Femur (tissue), 1 donor: ENCODE measurements around the gene NUTM2B.
"Not testable (repeated sequence)": the region's sequence is repeated elsewhere in the genome, so short reads cannot be mapped to it uniquely, and the experiment has no call there.

Experiments used
- DNase-seq: peaks from one replicate; pipeline ENCODE4 v3.0.0-alpha.2; 2017

Gene NUTM2B, protein sequence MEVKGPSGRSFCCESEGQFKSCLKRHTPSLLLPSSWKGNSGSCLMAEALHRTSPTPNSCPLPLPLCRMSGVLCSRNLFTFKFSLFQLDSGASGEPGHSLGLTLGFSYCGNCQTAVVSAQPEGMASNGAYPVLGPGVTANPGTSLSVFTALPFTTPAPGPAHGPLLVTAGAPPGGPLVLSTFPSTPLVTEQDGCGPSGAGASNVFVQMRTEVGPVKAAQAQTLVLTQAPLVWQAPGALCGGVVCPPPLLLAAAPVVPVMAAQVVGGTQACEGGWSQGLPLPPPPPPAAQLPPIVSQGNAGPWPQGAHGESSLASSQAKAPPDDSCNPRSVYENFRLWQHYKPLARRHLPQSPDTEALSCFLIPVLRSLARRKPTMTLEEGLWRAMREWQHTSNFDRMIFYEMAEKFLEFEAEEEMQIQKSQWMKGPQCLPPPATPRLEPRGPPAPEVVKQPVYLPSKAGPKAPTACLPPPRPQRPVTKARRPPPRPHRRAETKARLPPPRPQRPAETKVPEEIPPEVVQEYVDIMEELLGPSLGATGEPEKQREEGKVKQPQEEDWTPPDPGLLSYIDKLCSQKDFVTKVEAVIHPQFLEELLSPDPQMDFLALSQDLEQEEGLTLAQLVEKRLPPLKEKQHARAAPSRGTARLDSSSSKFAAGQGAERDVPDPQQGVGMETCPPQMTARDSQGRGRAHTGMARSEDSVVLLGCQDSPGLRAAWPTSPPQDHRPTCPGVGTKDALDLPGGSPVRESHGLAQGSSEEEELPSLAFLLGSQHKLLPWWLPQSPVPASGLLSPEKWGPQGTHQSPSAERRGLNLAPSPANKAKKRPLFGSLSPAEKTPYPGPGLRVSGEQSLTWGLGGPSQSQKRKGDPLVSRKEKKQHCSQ

DNA sequence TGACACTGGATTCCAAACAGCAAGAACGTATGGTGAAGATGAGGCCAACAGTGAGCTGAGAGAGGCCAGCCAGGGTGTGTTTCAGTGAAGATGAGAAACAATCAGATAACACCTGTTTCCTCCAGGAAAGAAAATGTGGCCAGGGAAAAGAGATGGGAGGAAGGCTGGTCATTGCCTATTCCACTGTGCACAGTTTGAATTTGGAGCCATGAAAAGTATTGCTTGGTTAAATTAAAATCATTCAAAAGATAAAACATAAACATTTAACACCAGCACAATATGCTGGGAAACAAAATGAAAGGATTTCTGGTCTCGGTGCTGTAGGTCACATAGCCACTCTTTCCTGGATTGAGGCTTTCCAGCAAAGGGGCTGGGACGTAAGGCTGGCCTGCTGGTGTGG, at the start of gene NUTM2B:
TSS of gene NUTM2B (plus strand) at position 301 of the 400 bp plus-strand sequence. CDS start 383 bp downstream, outside the sequence.
- not testable (repeated sequence) for DNase-seq

DNA sequence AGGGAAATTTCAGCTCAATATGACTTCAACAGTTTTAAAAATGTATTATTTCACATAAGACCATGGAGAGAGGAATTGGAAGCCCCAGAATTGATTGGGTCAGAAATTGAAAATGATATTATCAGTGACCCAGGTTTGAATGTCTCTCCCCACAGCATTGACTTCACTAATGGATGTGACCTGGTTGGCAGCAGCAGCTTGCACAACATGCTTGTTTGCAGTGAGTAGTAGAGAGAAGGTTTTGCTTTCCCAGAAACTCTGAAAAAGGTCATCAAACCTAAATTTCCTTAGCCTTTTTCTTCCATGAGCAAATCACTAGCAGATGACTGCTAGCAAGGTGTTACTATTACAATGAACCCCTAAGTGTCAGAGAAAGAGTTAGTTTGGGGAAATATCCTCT, 39.7 kb upstream of the NUTM2B start:
- not testable (repeated sequence) for DNase-seq

DNA sequence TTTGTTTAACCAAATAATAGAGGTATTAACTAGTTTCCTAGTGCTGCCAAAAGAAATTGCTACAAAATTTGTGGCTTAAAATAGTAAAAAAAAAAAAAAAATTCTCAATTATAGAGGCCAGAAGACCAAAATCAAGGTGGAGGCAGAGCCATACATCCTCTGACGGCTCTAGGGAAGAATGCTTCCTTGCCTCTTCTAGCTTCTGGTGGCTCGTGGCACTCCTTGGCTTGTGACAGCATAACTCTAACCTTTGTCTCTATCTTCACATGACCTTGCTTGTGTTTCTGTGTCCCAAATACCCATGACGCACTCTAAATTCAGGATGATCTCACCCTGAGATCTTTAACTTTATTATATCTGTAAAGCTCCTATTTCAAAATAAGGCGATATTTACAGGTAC, 38.3 kb upstream of the NUTM2B start:
- DNase-seq = not testable (repeated sequence)

DNA sequence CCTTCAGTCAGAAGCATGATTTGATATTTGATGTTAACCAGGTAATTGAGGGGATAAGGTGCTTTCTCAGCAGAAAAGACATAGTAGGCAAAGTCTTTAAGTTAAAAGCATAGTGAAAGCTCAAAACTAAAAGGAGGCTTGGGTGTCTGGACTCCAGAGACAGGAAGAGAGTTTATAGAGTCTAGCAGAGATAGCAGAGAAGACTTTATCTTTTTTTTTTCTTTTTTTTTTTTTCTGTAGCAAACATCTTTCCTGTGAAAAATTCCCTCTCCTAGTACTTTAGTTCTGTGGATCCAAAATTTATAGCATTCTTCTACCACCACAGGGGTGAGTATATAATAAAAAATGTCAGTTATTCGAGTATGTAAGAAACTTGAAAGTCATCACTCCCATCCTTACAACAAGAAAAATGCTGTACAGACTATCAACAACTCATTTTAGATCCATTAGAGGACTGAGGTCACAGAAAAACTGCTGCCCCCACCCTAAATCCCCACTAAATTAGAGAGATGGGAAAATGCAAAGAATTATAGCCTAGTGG, 33.7 kb upstream of the NUTM2B start:
- not testable (repeated sequence) for DNase-seq

DNA sequence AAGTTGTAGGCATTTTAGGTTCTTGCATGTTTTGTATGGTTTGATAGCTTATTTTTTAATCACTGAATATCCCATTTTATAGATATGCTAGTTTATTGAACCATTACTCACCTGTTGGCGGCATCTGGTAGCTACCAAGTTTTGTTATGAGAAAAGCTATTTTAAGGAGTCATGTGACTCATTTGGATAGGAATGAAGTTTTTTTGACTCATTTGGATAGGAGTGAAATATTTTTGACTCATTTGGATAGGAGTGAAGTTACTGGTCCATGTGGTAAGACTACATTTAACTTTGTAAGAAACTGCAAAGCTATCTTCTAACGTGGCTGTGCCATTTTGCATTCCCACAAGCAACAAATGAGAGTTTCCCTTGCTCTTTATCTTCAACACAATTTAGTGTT, 28.1 kb upstream of the NUTM2B start:
- not testable (repeated sequence) for DNase-seq

DNA sequence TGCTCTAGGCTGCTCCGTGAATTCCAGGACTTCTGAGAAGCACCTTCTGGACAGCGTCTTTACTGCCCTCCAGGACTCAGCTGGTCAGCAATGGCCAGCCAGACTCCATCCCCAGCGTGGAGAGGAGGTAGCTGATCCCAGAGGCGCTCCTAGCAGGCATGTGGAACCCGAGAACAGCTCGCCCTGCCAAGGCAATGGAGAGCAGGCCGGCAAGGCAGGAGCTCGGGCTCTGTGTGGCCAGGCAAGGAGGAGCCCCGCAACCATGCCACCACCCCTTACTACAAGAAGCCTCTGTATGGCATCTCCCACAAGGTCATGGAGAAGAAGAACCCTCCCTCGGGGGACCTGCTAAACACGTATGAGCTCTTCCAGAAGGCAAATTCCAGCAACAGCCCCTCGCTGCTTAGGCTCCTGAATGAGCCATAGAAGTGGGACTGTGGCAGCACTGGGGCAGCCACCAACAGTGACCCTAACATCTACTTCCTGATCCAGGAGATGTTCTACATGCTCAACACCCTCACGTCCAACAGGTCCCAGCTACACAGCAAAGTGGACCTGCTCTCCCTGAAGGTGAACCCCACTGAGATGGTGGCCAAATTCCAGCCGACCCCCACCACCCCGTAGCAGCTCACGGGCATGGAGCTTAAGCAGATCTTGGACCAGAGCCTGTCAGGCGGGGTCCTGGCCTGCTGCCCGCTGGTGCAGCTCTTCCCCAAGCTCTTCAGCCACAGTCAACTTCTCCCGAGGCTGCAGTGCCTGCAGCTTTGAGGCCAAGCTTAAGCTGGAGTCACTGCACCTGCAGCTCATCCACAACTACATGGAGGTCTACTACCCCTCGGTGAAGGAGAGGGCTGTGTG, 19.8 kb upstream of the NUTM2B start:
- not testable (repeated sequence) for DNase-seq

DNA sequence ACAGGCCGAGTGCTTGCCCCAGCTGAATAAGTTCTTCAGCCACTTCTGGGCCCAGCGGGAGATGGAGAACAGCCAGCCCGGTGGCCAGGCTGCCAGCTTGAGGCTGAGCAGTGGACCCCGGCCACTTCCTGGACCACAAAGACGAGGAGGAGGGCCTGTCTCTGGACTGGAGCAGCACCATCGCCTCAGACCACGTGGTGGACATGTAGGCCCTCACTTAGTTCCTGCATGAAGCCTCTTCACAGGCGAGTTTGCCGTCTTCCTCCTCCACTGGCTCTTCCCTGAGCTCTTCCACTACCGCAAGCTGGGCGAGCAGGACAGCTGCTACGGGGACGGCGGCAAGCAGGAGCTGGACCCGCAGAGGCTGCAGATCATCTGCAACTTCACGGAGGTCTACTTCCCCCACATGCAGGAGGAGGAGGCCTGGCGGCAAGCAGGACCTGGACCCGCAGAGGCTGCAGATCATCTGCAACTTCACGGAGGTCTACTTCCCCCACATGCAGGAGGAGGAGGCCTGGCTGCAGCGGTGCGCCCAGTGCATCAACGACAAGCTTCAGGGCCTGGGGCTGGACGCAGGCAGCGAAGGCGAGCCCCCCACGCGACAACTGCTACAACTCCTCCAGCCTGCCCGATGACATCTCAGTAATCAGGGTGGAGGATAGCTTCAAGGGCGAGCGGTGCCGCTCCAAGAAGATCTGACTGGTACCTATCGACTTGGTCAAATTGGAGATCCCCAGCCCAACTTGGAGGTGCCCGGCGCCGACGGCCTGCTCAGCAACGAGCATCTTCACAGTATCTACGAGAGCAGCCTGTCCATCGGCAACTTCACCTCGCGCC, 18.9 kb upstream of the NUTM2B start:
- not testable (repeated sequence) for DNase-seq

DNA sequence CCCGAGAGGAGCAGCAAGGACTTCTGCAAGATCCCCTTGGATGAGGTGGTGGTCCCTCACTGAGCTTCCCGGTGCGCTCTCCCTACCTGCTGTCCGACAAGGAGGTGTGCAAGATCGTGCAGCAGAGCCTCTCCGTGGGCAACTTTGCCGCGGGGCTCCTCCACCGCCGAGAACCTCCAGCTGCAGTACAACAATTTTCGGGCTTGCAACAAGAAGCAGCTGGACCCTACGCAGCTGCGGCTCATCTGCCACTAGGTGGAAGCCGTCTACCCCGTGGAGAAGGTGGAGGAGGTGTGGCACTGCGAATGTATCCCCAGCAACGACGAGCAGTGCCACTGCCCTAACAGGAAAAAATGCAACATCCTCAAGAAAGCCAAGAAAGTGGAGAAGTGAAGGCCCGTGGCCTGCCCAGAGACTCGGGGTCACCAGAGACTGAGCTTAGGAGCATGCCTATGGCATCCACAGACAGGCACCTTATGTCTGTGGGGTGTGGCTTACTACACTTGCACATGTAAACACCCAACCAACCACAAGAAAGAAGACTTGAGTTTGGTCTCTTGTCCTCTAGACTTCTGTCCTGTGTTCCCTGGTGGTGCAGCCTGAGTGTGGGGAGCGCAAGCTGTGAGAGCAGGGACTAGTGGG, 17.9 kb upstream of the NUTM2B start:
- DNase-seq = peak; percentile 35

DNA sequence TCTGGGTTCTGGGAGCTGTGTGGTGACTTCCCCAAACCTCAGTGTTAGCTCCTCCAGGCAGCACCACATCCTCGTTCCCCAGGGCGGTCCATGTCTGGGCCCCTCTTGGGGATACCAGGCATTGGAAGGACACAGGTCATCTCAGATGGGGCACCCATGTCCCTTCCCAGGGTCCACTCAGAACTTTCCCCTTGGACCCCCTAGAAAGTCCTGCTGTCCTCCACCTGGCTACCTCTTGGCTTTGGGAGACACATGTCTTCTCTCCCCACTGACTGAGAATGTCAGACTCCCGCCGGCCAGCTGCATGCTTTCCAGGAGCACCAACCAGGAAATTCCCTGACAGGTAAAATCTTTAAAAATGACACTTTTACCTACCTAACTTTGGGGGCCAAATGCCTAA, 16.4 kb upstream of the NUTM2B start:
- not testable (repeated sequence) for DNase-seq

DNA sequence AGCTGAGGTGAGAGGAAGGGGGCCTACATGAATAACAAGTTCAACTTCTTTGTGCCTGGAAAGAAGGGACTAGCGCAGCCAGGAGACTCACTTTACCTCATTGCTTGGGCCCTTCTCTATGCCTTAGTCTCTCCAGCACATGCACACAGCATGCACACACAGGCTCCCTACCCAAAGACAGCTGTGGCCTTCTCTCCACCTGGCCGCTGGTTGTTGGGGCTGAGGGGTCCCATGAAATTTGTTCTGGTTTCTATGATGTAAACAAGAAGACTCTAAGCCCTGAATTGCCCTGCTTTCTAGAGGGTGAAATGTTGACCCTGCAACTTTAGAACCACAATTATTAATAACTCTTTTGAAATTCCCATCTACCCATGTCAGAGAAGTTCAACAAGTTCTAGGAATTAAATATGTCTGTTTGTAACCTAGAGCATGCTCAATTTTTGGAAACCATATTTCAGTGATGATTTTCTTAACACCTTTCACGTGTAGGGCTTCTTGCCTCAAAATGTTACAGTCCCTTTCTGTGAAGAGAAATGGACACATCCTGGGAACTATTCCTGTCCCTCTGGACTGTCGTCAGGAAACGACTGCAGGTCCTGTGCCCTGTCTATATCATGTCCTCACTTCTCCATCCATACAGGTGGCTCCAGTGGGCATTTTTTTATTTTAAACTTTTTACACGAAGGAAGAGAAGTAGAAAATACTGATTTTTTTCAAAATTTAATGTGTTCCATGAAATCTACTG, 15.4 kb upstream of the NUTM2B start:
- DNase-seq = not testable (repeated sequence)

DNA sequence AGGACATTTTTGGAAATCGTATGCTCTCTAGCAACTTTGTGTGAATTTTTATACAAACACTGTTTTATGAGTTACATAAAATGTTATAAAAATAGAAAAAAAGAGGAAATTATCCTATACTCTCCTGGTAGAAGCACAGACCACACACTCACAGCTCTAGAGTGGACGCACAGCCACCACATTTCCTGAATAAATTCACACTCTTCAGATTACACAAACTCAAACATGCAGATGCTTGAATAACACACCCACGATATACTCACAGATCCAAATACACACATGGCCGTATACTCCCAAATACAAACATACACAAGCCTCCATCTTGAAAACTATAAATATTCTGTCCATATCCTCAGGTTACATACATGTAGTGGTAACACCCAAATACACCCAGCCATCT, 14.2 kb upstream of the NUTM2B start:
- not testable (repeated sequence) for DNase-seq

DNA sequence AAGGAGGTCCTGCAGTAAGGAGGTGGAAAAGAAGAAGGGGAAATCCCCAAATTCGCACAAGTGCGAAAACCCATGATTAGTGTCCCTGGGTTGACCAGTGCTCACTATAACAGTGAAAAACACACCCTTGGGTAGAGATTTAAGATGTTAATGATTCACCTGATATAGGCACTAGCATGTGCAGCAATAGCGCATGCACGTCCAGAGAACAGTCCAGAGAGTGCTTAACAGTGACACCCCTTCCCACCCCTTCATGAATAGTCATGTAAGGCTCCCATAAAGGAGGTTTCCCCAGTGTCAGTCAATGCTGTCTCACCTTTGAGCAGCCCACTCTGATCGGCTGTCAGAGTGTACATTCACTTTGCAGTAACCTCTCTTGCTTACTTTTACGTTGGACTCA, 6.4 kb upstream of the NUTM2B start:
- DNase-seq = not testable (repeated sequence)

DNA sequence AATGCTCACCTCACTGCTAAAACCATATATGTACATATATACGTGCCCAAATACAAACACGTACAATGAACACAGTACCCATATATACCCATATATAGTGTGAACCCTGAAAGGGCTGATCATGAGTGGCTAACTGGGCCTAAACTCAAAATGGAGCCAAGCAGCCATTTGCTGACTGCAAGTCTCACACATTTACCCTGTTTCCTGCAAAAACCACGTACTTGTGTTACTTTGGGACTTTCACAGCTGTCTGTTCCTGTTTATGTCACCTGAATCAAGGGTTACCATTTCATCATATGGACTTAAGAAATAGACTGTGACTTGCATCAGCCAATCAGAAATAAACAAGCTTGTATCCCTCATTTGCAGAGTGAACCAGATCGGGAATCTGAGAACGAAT, 5.9 kb upstream of the NUTM2B start:
- not testable (repeated sequence) for DNase-seq

DNA sequence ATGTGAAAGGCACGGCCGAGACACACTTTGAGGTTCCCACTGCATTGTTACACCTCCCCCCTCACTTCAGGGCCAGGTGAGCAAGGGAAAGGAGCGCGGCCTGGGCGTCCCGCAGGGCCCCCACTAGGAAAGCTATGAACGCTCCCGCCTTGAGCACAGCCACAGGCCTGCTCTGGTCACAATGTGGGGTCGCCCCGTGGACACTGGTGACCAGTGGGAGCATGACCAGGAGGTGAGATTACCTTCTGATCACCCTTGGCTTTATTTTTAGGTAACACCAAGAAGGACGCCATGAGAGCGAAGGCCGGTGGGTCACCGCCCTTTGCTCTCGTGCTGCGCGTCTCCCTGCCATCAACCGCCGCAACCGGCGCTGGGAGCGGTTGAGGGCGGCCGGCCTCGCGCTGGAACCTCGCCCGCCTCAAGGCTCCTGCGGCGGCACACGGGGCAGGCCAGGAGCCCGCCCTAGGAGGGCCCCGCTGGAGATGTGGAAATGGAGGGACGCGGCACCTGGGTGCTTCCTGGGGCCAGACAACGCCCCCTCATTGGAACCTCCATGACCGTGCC, 2.6 kb upstream of the NUTM2B start:
- not testable (repeated sequence) for DNase-seq

DNA sequence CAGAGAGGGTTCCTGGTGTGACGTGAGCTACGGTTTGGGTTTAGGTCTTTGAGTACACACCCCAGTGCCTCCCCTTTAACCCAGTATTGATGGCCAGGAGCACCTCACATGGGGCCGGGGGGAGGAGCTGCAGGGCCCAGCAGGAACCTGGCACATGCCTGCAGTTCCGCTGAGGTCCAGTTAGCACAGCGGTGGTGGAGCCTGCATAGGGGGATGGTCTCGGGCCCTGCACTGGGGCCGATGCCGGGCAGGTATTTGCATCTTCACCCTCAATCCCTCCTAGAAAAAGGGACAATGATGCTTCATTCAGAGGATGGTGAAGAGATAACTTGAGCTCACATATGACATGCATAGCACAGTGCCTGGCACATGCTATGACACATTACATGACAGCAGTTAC, 4.0 kb downstream of the NUTM2B start:
- DNase-seq = not testable (repeated sequence)

DNA sequence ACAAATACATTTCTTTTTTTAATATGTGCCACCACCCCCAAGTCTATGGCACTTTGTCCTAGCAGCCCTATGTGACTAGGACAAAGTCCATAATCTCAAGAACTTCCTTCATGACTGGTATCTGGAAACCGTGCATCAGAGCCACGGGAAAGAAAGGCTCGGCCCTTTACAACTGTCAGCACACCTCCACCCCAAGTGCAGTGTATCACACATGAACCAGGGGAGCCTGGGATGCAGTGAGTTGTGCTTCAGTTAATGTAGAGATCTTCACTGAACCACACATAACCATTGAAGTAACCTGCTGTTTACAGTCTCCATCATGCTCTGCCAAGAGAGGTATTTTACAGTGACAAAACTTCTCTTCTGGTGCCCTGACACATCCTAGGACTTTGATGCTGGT, 11.9 kb downstream of the NUTM2B start:
- not testable (repeated sequence) for DNase-seq

DNA sequence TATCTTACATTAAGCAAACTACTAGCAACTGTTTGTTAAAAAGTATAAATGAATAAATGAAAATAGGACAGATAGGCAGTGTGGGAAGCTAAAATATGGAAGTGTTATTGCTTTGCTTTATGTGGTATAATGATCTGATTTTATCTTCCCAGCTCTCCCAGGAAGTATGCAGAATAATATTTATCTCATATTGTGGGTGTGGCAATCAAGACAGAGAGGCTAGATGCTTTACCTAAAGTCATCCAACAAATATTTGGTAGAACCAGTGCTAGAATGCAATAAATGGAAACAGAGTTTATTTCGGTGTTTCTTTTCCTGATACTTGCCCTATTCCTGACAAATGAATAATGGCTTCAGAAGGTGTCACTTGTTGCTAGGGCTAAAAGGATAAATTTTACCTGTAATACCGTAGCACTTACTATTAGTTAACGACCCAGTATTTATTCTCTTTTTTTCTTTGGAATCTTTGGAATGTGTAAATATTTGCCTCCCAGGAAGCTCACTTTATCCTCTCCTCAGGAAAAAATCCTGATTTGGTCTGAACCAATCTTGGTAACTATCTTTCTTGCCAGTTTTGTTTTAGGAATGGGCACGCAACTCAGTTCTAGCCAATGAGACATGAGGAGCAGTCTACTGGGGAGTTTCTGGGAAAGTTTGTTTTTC, 14.0 kb downstream of the NUTM2B start:
- not testable (repeated sequence) for DNase-seq

DNA sequence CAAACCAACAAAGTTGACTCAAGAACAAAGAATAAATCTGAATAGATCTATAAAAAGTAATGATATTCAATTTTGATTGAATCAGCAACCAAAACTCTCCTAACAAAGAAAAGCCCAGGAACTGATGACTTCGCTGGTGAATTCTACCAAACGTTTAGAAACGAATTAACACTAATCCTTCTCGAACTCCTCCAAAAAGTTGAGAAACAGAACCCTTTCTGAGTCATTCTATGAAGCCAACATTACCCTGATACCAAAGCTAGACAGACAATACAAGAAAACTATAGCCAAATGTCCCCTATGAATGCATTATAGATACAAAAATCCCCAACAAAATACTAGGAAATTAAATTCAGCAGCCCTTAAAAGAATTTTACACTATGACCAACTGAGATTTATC, 17.0 kb downstream of the NUTM2B start:
- DNase-seq = not testable (repeated sequence)

DNA sequence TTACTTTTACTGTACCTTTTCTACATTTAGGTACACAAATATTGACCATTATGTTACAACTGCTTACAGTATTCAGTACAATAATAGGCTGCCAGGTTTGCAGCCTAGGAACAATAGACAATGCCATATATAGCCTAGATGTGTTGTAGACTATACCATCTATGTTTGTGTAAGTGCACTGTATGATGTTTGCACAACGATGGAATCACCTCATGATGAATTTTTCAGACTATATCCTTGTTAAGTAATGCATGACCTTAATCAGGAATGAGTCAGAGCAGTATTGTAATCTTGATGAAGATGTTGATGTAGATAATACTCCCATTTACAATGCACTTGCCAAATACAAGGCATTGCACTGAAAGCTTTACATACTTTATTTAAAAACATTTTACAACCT, 23.6 kb downstream of the NUTM2B start:
- DNase-seq = not testable (repeated sequence)
